GM23338 (cell line): Measurements from ENCODE around the gene CDH23. TPM values are rescaled to one million over a fixed set of nuclear protein-coding genes. Genes with fewer than 3 reads are reported as not detected.

Experiments
- ATAC-seq: fragments of 200-7000 bp; cut with Tn5 transposase; 3 replicates; pipeline ENCODE4 v1.9.1; 2020
- DNase-seq: peaks from one replicate; pipeline ENCODE4 v3.0.0-alpha.2; 2015; ENCODE audit warnings: low spot score
- H2AFZ ChIP-seq: fragments of 200-600 bp; sonication (generic); 2 replicates; pipeline ENCODE4 v1.8.0; 2016; ENCODE audit warnings: antibody characterized with exemption, mild to moderate bottlenecking, moderate library complexity
- H3F3A ChIP-seq: fragments of 200-600 bp; sonication (generic); replicated peaks from 2 replicates; pipeline ENCODE4 v1.8.0; 2017; ENCODE audit warnings: antibody characterized with exemption, mixed run types, low read depth
- H3K27ac ChIP-seq: fragments of 200-600 bp; sonication (generic); 2 replicates; pipeline ENCODE4 v1.6.1; 2016; ENCODE audit warnings: low read depth
- H3K27me3 ChIP-seq: fragments of 200-600 bp; sonication (generic); 2 replicates; pipeline ENCODE4 v1.8.0; 2016; ENCODE audit warnings: mild to moderate bottlenecking, mixed run types, moderate library complexity; ENCODE audit not compliant: insufficient read depth
- H3K36me3 ChIP-seq: fragments of 200-600 bp; sonication (generic); 2 replicates; pipeline ENCODE4 v1.8.0; 2016; ENCODE audit warnings: mild to moderate bottlenecking; ENCODE audit not compliant: insufficient read depth
- H3K4me1 ChIP-seq: fragments of 200-600 bp; sonication (generic); 2 replicates; pipeline ENCODE4 v1.8.0; 2016; ENCODE audit warnings: mild to moderate bottlenecking, moderate library complexity; ENCODE audit not compliant: insufficient read depth
- H3K4me2 ChIP-seq: fragments of 200-600 bp; sonication (generic); 2 replicates; pipeline ENCODE4 v1.7.1; 2017; ENCODE audit warnings: mixed run types
- H3K4me3 ChIP-seq: fragments of 200-600 bp; sonication (generic); 2 replicates; pipeline ENCODE4 v1.6.1; 2016; ENCODE audit warnings: mixed run types
- H3K79me2 ChIP-seq: fragments of 200-600 bp; sonication (generic); replicated peaks from 2 replicates; pipeline ENCODE4 v1.8.0; 2017; ENCODE audit warnings: mild to moderate bottlenecking; ENCODE audit not compliant: insufficient read depth
- H3K9me2 ChIP-seq: fragments of 200-600 bp; sonication (generic); 2 replicates; pipeline ENCODE4 v1.8.0; 2017; ENCODE audit not compliant: insufficient read depth
- H4K20me1 ChIP-seq: fragments of 200-600 bp; sonication (generic); replicated peaks from 2 replicates; pipeline ENCODE4 v1.8.0; 2017; ENCODE audit warnings: mild to moderate bottlenecking; ENCODE audit not compliant: insufficient read depth
- H3K27ac Mint-ChIP-seq: 2 replicates; pipeline ENCODE4 v1.8.0; 2020; ENCODE audit warnings: inconsistent platforms, mild to moderate bottlenecking, moderate library complexity, mixed read lengths
- H3K27me3 Mint-ChIP-seq: 3 replicates; pipeline ENCODE4 v1.8.0; 2022; ENCODE audit warnings: low read depth, mild to moderate bottlenecking, moderate library complexity, mixed read lengths, inconsistent platforms; ENCODE audit not compliant: insufficient read depth, poor library complexity
- H3K36me3 Mint-ChIP-seq: 3 replicates; pipeline ENCODE4 v1.8.0; 2021; ENCODE audit warnings: low read depth, mild to moderate bottlenecking, inconsistent platforms, moderate library complexity, mixed read lengths
- H3K4me1 Mint-ChIP-seq: 3 replicates; pipeline ENCODE4 v1.8.0; 2020; ENCODE audit warnings: mild to moderate bottlenecking, inconsistent platforms, mixed read lengths
- H3K4me3 Mint-ChIP-seq: 3 replicates; pipeline ENCODE4 v1.8.0; 2021; ENCODE audit warnings: moderate library complexity, mild to moderate bottlenecking, inconsistent platforms, mixed read lengths
- H3K9me3 Mint-ChIP-seq: 3 replicates; pipeline ENCODE4 v1.8.0; 2020; ENCODE audit warnings: moderate library complexity, mild to moderate bottlenecking, inconsistent platforms, mixed read lengths
- CREB1 ChIP-seq: fragments of 250-450 bp; sonication (Bioruptor Pico); IDR thresholded peaks from 2 replicates; pipeline ENCODE4 v1.5.0; 2020; ENCODE audit warnings: low read depth, mild to moderate bottlenecking, moderate library complexity
- CTCF ChIP-seq, 2 experiments: fragments of 200-600 bp in 1 of 2; sonication (generic) in 1 of 2; conservative IDR thresholded peaks; 2 replicates each; pipeline versions ENCODE4 v1.5.1 to v1.6.1; 2016 to 2017; ENCODE audit warnings: antibody characterized with exemption in 2 of 2, low read depth in 2 of 2, mild to moderate bottlenecking in 2 of 2, moderate library complexity in 1 of 2
- EZH2 ChIP-seq: fragments of 200-600 bp; sonication (generic); IDR thresholded peaks from one replicate; pipeline ENCODE4 v1.8.0; 2017; ENCODE audit warnings: antibody characterized with exemption, mild to moderate bottlenecking, low read depth; ENCODE audit not compliant: unreplicated experiment
- EZH2phosphoT487 ChIP-seq: fragments of 200-600 bp; sonication (generic); IDR thresholded peaks from one replicate; pipeline ENCODE4 v1.8.1; 2018; ENCODE audit warnings: antibody characterized with exemption; ENCODE audit not compliant: unreplicated experiment
- JUNB ChIP-seq: IDR thresholded peaks from one replicate; pipeline ENCODE4 v1.6.1; 2016; ENCODE audit warnings: antibody characterized with exemption; ENCODE audit not compliant: unreplicated experiment
- NANOG ChIP-seq: IDR thresholded peaks from 2 replicates; pipeline ENCODE4 v1.6.1; 2016; ENCODE audit warnings: antibody characterized with exemption, borderline replicate concordance
- POLR2AphosphoS5 ChIP-seq: IDR thresholded peaks from 2 replicates; pipeline ENCODE4 v1.6.1; 2016; ENCODE audit warnings: antibody characterized with exemption, low read depth
- REST ChIP-seq: IDR thresholded peaks from one replicate; pipeline ENCODE4 v1.6.1; 2018; ENCODE audit warnings: antibody characterized with exemption; ENCODE audit not compliant: unreplicated experiment
- STAT1 ChIP-seq: IDR thresholded peaks from one replicate; pipeline ENCODE4 v1.6.1; 2016; ENCODE audit warnings: antibody characterized with exemption; ENCODE audit not compliant: unreplicated experiment
- ZNF114 ChIP-seq: fragments of 250-450 bp; sonication (Bioruptor Pico); IDR thresholded peaks from 2 replicates; pipeline ENCODE4 v1.5.0; 2020; ENCODE audit warnings: mild to moderate bottlenecking, moderate library complexity
- ZNF331 ChIP-seq: fragments of 250-450 bp; sonication (Bioruptor Pico); IDR thresholded peaks from 2 replicates; pipeline ENCODE4 v1.5.0; 2020; ENCODE audit warnings: low read depth, mild to moderate bottlenecking, moderate library complexity
- polyA plus RNA-seq: library from polyadenylated mRNA; unstranded; fragments of >200 nt; fragmentation: Nextera tagmentation; extraction: Ambion mirVana; gene quantifications from 2 replicates; pipeline ENCODE4 v1.2.1, GENCODE V29; 2016
- total RNA-seq: library from RNA; depleted of rRNA; stranded (reverse); fragments of >200 nt; shearing (Covaris generic); gene quantifications from 2 replicates; pipeline ENCODE4 v1.2.3, GENCODE V29; 2014
- TF ChIP-seq, protein P1 (sequence below): IDR thresholded peaks from 2 replicates; pipeline ENCODE4 v1.6.1; 2016; ENCODE audit warnings: antibody characterized with exemption

The CDH23 gene
- total and polyA plus RNA-seq, 2 experiments from 2014 or later: 0.95 to 4.3 TPM

- Mint-ChIP-seq H3K27me3 (peaks cover 16% of the 10 kb centered on the region), H3K36me3 (no peaks in the 10 kb centered on the region), H3K4me1 (peaks cover 34% of the 10 kb centered on the region), H3K9me3 (no peaks in the 10 kb centered on the region), H3K27ac (peak overlapping the region; percentile 81; the same call in 1 of the 2 replicates), H3K4me3 (no peak overlapping the region)
- Histone ChIP-seq H2AFZ (no peak overlapping the region), H3K4me3 (no peak overlapping the region), H3F3A (no peaks in the 10 kb centered on the region), H3K27me3 (no peaks in the 10 kb centered on the region), H3K4me1 (peaks cover 6% of the 10 kb centered on the region; the same call in 1 of the 2 replicates), H3K36me3 (no peaks in the 10 kb centered on the region), H3K79me2 (no peaks in the 10 kb centered on the region), H3K9me2 (no peaks in the 10 kb centered on the region), H4K20me1 (no peaks in the 10 kb centered on the region), H3K4me2 (no peak overlapping the region), H3K27ac (no peak overlapping the region)
- TF ChIP-seq REST (peak; percentile 11), POLR2AphosphoS5 (no peak)
- no peak for DNase-seq
- ATAC-seq: no peak
These were observed 356.6 kb downstream of the CDH23 start for GRCh38 chr10:71753091-71753959.

DNA sequence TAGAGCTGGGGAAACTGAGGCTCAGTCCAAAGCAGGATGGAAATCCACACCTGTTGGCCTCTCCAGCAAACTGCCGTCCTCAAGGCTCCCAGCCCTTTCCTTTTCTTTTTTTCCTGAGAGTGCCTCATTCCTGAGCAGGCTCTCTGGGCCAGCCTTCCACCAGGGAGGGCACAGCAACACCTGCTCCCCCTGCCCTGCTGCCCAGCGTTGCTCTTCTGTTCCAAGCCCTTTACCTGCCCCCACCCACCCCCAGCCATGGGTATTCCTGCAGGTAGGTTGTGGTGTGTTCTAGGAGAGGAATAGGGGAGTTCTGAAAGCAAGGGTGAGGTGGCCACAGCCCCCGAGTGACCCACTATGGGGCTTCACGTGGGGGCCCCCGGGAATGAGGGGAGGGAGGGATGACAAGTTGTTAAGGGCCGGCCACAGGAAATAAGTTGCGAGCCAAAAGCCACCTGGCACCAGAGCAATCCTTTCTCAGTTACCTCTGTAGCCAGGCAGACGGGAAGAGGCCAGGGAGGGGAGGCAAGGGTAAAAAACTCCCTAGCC is 357.3 kb downstream of the CDH23 start:
- Mint-ChIP-seq H3K4me1 (peaks cover 27% of the 10 kb centered on the region), H3K27ac (no peak overlapping the region), H3K4me3 (no peak overlapping the region), H3K36me3 (no peaks in the 10 kb centered on the region), H3K9me3 (no peaks in the 10 kb centered on the region), H3K27me3 (peaks cover 13% of the 10 kb centered on the region)
- Histone ChIP-seq H3K4me1 (peaks cover 5% of the 10 kb centered on the region; the same call in 1 of the 2 replicates), H2AFZ (no peak overlapping the region), H3K4me2 (no peak overlapping the region), H3K9me2 (no peaks in the 10 kb centered on the region), H3K27ac (no peak overlapping the region), H3K79me2 (no peaks in the 10 kb centered on the region), H3K36me3 (no peaks in the 10 kb centered on the region), H3F3A (no peaks in the 10 kb centered on the region), H3K4me3 (no peak overlapping the region), H3K27me3 (no peaks in the 10 kb centered on the region), H4K20me1 (no peaks in the 10 kb centered on the region)
- DNase-seq (no peak), ATAC-seq (no peak)
- TF ChIP-seq NANOG (no peak), STAT1 (no peak), POLR2AphosphoS5 (no peak), ZNF331 (no peak), ZNF114 (no peak), EZH2phosphoT487 (no peak), REST (no peak), CTCF (conservative IDR thresholded peaks at IDR 0.05; ENCODE audit: low read depth in 2 of 2) (no peak), CREB1 (CRISPR knock-in tag) (no peak), EZH2 (no peak), JUNB (no peak)
- TF ChIP-seq, protein P1, sequence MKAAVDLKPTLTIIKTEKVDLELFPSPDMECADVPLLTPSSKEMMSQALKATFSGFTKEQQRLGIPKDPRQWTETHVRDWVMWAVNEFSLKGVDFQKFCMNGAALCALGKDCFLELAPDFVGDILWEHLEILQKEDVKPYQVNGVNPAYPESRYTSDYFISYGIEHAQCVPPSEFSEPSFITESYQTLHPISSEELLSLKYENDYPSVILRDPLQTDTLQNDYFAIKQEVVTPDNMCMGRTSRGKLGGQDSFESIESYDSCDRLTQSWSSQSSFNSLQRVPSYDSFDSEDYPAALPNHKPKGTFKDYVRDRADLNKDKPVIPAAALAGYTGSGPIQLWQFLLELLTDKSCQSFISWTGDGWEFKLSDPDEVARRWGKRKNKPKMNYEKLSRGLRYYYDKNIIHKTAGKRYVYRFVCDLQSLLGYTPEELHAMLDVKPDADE: no peak
